Vagina (tissue), 2 donors: ENCODE measurements around the gene SLC48A1. TPM values are rescaled to one million over a fixed set of nuclear protein-coding genes. Genes with fewer than 3 reads are reported as not detected.
A peak's percentile ranks its signal among the peaks of the same experiment; 100 is the strongest.

Experiments used
- DNase-seq, 2 donors: peaks; one replicate each; pipeline ENCODE4 v3.0.0-alpha.2; 2017; ENCODE audit errors: extremely low spot score in 2 of 2
- H3K27ac ChIP-seq: fragments of 200-600 bp; sonication (generic); one replicate; pipeline ENCODE4 v1.5.1; 2019
- H3K27me3 ChIP-seq: fragments of 200-600 bp; sonication (generic); one replicate; pipeline ENCODE4 v1.5.1; 2019
- H3K36me3 ChIP-seq, 2 donors: fragments of 200-600 bp; sonication (generic); one replicate each; pipeline ENCODE4 v1.5.1; 2017 to 2019
- H3K4me1 ChIP-seq: fragments of 200-600 bp; sonication (generic); one replicate; pipeline ENCODE4 v1.5.1; 2019
- H3K4me3 ChIP-seq, 2 donors: fragments of 200-600 bp; sonication (generic); 1 replicate in 1 of 2; 2 replicates in 1 of 2; pipeline ENCODE4 v1.5.1; 2016 to 2019
- H3K9me3 ChIP-seq: fragments of 200-600 bp; sonication (generic); one replicate; pipeline ENCODE4 v1.5.1; 2019
- CTCF ChIP-seq, 3 experiments: fragments of 450-650 bp in 2 of 3; fragments of 200-600 bp in 1 of 3; sonication (generic) in 1 of 3; IDR thresholded peaks; one replicate each; pipeline ENCODE4 v1.5.1; 2017 to 2019; ENCODE audit warnings: antibody characterized with exemption in 3 of 3, mild to moderate bottlenecking in 2 of 3, moderate library complexity in 2 of 3
- POLR2A ChIP-seq, 2 donors: fragments of 450-650 bp; IDR thresholded peaks; one replicate each; pipeline ENCODE4 v1.6.1; 2017; ENCODE audit warnings: antibody characterized with exemption in 2 of 2, mild to moderate bottlenecking in 2 of 2, moderate library complexity in 2 of 2
- POLR2AphosphoS5 ChIP-seq, 2 donors: sonication (generic); formaldehyde crosslinking; IDR thresholded peaks; one replicate each; pipeline ENCODE4 v1.9.0; 2017; ENCODE audit warnings: antibody characterized with exemption in 2 of 2, mild to moderate bottlenecking in 2 of 2, low read depth in 1 of 2; ENCODE audit not compliant: insufficient read depth in 1 of 2
- intact Hi-C: fragments of 100-400 bp; cut with DNase I; formaldehyde crosslinking; loops from one replicate; pipeline ENCODE4 v1.15.1; 2023
- total RNA-seq: library from RNA; depleted of rRNA; stranded (reverse); fragments of >200 nt; gene quantifications from one replicate; pipeline ENCODE4 v1.2.3, GENCODE V29; 2016

SLC48A1 gene
- total RNA-seq, 1 donor from 2014 or later: 20.9 TPM

- no peak overlapping the region for H3K27ac ChIP-seq
- H3K9me3 ChIP-seq: no peaks in the 10 kb centered on the region
- no peaks in the 10 kb centered on the region for H3K27me3 ChIP-seq
- TF ChIP-seq CTCF (IDR thresholded peaks at IDR 0.05) (peak; percentile 27 to 46 (median 42)), POLR2AphosphoS5 (IDR thresholded peaks at IDR 0.05; ENCODE audit: insufficient read depth in 1 of 2, low read depth in 1 of 2) (no peak)
- intact Hi-C loops: no loop called here
- no peaks in the 10 kb centered on the region for H3K36me3 ChIP-seq
- H3K4me1 ChIP-seq: peaks cover 22% of the 10 kb centered on the region
- DNase-seq: no peak
- no peak overlapping the region for H3K4me3 ChIP-seq
These were observed 28.9 kb upstream of the SLC48A1 start for GRCh38 chr12:47744005-47744651.

- Histone ChIP-seq H3K27ac (no peak overlapping the region), H3K4me3 (no peak overlapping the region), H3K4me1 (peaks cover 18% of the 10 kb centered on the region), H3K9me3 (no peaks in the 10 kb centered on the region), H3K36me3 (no peaks in the 10 kb centered on the region), H3K27me3 (no peaks in the 10 kb centered on the region)
- TF ChIP-seq POLR2AphosphoS5 (IDR thresholded peaks at IDR 0.05; ENCODE audit: insufficient read depth in 1 of 2, low read depth in 1 of 2): no peak
- intact Hi-C loops: no loop called here
- no peak for DNase-seq
These were observed 28.1 kb upstream of the SLC48A1 start for GRCh38 chr12:47744778-47745436.

GRCh38 chr12:47745485-47746041 lies 27.5 kb upstream of the SLC48A1 start:
- intact Hi-C loops: no loop called here
- H3K9me3 ChIP-seq: no peaks in the 10 kb centered on the region
- TF ChIP-seq POLR2A (IDR thresholded peaks at IDR 0.05) (no peak), CTCF (IDR thresholded peaks at IDR 0.05) (no peak), POLR2AphosphoS5 (IDR thresholded peaks at IDR 0.05; ENCODE audit: insufficient read depth in 1 of 2, low read depth in 1 of 2) (no peak)
- H3K4me1 ChIP-seq: peaks cover 11% of the 10 kb centered on the region
- H3K4me3 ChIP-seq: no peak overlapping the region
- no peak overlapping the region for H3K27ac ChIP-seq
- no peaks in the 10 kb centered on the region for H3K36me3 ChIP-seq
- no peak for DNase-seq
- no peaks in the 10 kb centered on the region for H3K27me3 ChIP-seq

GRCh38 chr12:47746073-47746472 lies 27.0 kb upstream of the SLC48A1 start:
- Histone ChIP-seq H3K4me3 (no peak overlapping the region), H3K27me3 (no peaks in the 10 kb centered on the region), H3K36me3 (peaks cover 0 to 5% of the 10 kb centered on the region in 2 donors), H3K27ac (no peak overlapping the region), H3K4me1 (peaks cover 6% of the 10 kb centered on the region), H3K9me3 (no peaks in the 10 kb centered on the region)
- no peak for DNase-seq
- TF ChIP-seq CTCF (IDR thresholded peaks at IDR 0.05) (no peak), POLR2A (IDR thresholded peaks at IDR 0.05) (no peak), POLR2AphosphoS5 (IDR thresholded peaks at IDR 0.05; ENCODE audit: insufficient read depth in 1 of 2, low read depth in 1 of 2) (no peak)
- intact Hi-C loops: no loop called here

GRCh38 chr12:47746523-47746922 lies 26.5 kb upstream of the SLC48A1 start:
- Histone ChIP-seq H3K4me3 (no peak overlapping the region), H3K36me3 (peaks cover 0 to 8% of the 10 kb centered on the region in 2 donors), H3K27ac (no peak overlapping the region), H3K4me1 (peaks cover 5% of the 10 kb centered on the region), H3K9me3 (no peaks in the 10 kb centered on the region), H3K27me3 (no peaks in the 10 kb centered on the region)
- TF ChIP-seq CTCF (IDR thresholded peaks at IDR 0.05): no peak
- no peak for TF ChIP-seq POLR2A (IDR thresholded peaks at IDR 0.05)
- no peak for TF ChIP-seq POLR2AphosphoS5 (IDR thresholded peaks at IDR 0.05; ENCODE audit: insufficient read depth in 1 of 2, low read depth in 1 of 2)
- DNase-seq: no peak
- intact Hi-C loops: no loop called here
